ENCODE data around the gene DYNLT5.
"Not testable (repeated sequence)": the region's sequence is repeated elsewhere in the genome, so short reads cannot be mapped to it uniquely, and the experiment has no call there.

Gene DYNLT5

DNA sequence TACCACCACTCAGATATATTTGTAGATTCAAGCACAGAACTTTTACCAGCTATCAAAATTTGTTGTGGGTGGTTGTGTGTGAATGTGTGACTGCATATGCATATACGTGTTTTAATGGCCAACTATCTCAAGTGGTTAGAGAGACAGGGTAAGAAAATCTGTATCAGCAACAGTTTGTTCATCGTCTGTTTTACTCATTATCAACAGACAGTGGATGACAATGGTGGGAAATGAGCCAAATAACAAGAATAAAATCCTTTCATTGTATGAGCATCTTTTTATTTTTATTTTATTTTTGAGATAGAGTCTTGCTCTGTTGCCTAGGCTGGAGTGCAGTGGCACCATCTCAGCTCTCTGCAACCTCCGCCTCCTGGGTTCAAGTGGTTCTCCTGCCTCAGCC lies 22.7 kb upstream of the DYNLT5 start:
- H3K4me1 ChIP-seq (ENCODE audit: control insufficient read depth, insufficient read depth, low read length), result no peaks in the 10 kb centered on the region
- H3K4me3 ChIP-seq (ENCODE audit: insufficient read depth, low read depth, low read length), result no peak overlapping the region
- no peaks in the 10 kb centered on the region for H3K9me3 ChIP-seq (ENCODE audit: control insufficient read depth, low read length)
- H3K27me3 ChIP-seq (ENCODE audit: control insufficient read depth, insufficient read depth, low read length, poor library complexity, severe bottlenecking), result no peaks in the 10 kb centered on the region
- 90 to 100% methylated on average over 3 of the region's 3 CpGs for WGBS, 2 experiments
- no peaks in the 10 kb centered on the region for H3K36me3 ChIP-seq (ENCODE audit: control insufficient read depth, insufficient read depth, low read length)
- no peak overlapping the region for H3K27ac ChIP-seq (ENCODE audit: insufficient read depth, low read depth, low read length, poor library complexity, severe bottlenecking)

DNA sequence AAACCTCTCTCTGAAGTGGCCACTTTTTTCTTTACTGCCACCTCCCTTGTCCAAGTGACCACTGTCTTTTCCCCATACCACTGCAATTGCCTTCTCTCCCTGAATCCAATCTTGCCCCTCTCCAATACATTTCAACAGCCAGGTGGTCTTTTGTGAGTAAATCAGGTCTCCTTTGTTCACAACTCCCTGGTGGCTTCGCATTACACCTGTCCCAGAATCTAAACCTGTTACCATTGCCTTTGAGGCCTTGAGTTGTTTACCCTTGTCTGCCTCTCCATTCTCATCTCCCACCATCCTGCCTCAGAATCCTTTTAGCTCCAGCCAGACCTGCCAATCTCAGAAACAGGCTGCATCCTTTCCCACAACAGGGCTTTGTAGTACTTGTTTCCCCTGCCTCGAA lies 21.8 kb upstream of the DYNLT5 start:
- Histone ChIP-seq H3K27ac (ENCODE audit: insufficient read depth, low read depth, low read length, poor library complexity, severe bottlenecking) (no peak overlapping the region), H3K4me3 (ENCODE audit: insufficient read depth, low read depth, low read length) (no peak overlapping the region), H3K27me3 (ENCODE audit: control insufficient read depth, insufficient read depth, low read length, poor library complexity, severe bottlenecking) (no peaks in the 10 kb centered on the region), H3K36me3 (ENCODE audit: control insufficient read depth, insufficient read depth, low read length) (no peaks in the 10 kb centered on the region), H3K9me3 (ENCODE audit: control insufficient read depth, low read length) (no peaks in the 10 kb centered on the region), H3K4me1 (ENCODE audit: control insufficient read depth, insufficient read depth, low read length) (no peaks in the 10 kb centered on the region)
- WGBS, 2 experiments, result 61 to 68% methylated on average over 2 of the region's 2 CpGs

- H3K27ac ChIP-seq (ENCODE audit: insufficient read depth, low read depth, low read length, poor library complexity, severe bottlenecking), result no peak overlapping the region
- no peaks in the 10 kb centered on the region for H3K36me3 ChIP-seq (ENCODE audit: control insufficient read depth, insufficient read depth, low read length)
- no peak overlapping the region for H3K4me3 ChIP-seq (ENCODE audit: insufficient read depth, low read depth, low read length)
- H3K27me3 ChIP-seq (ENCODE audit: control insufficient read depth, insufficient read depth, low read length, poor library complexity, severe bottlenecking), result no peaks in the 10 kb centered on the region
- WGBS, 2 experiments, result 92 to 96% methylated on average over 4 of the region's 4 CpGs
- no peaks in the 10 kb centered on the region for H3K9me3 ChIP-seq (ENCODE audit: control insufficient read depth, low read length)
- H3K4me1 ChIP-seq (ENCODE audit: control insufficient read depth, insufficient read depth, low read length), result no peaks in the 10 kb centered on the region
These were observed 20.9 kb upstream of the DYNLT5 start for GRCh38 chr1:66731170-66731865.

DNA sequence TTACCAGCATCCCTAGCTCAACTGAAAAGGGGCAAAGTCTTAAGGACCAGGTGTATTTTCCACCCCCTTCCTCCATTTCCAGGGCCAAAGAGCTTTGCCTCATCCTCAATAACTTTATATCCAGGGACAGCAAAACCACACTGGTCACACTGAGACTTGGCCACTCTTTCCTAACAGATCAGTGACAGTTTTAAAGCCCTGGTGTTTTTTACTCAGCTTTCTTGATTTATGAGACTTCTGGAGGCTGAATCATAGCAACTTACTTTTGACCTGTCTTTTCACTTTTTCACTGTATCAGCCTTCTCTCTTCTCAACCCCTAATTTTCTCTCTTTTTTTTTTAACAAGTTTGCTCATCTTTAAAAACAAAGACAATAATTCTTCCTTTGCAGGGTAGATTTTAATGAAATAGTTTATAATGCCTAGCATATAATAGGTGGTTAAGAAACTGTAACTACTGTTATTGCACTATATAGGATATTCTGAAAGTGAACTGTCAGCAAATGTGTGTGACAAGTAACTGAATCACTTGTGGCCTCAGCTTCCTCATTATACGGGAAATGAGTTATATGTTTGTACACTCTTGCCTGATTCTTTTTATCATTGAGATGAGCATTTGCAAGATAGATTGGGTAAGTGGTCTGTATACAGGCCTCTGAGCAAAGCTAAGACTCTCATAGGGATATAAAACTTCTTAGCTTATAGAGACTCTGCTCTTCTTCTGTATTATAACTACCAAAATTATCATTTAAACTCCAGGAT lies 19.7 kb upstream of the DYNLT5 start:
- H3K27ac ChIP-seq (ENCODE audit: insufficient read depth, low read depth, low read length, poor library complexity, severe bottlenecking), result no peak overlapping the region
- WGBS, 2 experiments, result 45 to 52% methylated on average over 1 of the region's 1 CpG
- no peaks in the 10 kb centered on the region for H3K4me1 ChIP-seq (ENCODE audit: control insufficient read depth, insufficient read depth, low read length)
- no peaks in the 10 kb centered on the region for H3K9me3 ChIP-seq (ENCODE audit: control insufficient read depth, low read length)
- H3K36me3 ChIP-seq (ENCODE audit: control insufficient read depth, insufficient read depth, low read length), result no peaks in the 10 kb centered on the region
- no peak overlapping the region for H3K4me3 ChIP-seq (ENCODE audit: insufficient read depth, low read depth, low read length)
- no peaks in the 10 kb centered on the region for H3K27me3 ChIP-seq (ENCODE audit: control insufficient read depth, insufficient read depth, low read length, poor library complexity, severe bottlenecking)

DNA sequence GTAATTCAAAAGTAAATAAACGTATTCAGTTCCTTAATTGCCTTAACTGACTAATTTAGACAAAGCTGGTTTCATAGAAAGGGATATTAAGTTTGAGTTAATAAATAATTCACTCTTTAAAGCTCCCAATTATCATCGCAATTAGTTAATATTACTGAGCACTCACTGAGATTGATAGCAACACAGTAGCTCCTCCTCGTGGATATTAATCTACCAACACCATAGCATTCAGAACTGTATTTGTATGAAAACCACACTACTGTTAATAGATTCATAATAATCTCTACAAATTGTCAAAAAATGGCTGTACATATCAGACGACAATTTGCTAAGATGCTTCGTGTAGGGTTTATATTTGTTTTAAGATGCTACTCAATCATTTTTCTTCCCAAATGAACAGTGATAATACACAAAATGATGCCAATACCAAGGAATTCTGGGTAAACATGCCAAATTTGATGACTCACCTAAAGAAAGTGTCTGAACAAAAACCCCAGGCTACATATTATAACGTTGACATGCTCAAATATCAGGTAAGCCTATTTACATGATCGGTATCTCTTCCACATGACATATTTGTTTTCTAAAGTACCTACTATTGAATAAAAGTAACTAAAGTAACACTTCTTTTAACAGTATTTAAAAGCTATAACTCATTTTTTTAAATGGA lies 18.8 kb upstream of the DYNLT5 start:
- WGBS, 2 experiments, result 87 to 92% methylated on average over 5 to 6 of the region's 7 CpGs
- H3K27ac ChIP-seq (ENCODE audit: insufficient read depth, low read depth, low read length, poor library complexity, severe bottlenecking), result no peak overlapping the region
- no peaks in the 10 kb centered on the region for H3K27me3 ChIP-seq (ENCODE audit: control insufficient read depth, insufficient read depth, low read length, poor library complexity, severe bottlenecking)
- no peaks in the 10 kb centered on the region for H3K9me3 ChIP-seq (ENCODE audit: control insufficient read depth, low read length)
- no peak overlapping the region for H3K4me3 ChIP-seq (ENCODE audit: insufficient read depth, low read depth, low read length)
- H3K36me3 ChIP-seq (ENCODE audit: control insufficient read depth, insufficient read depth, low read length), result no peaks in the 10 kb centered on the region
- no peaks in the 10 kb centered on the region for H3K4me1 ChIP-seq (ENCODE audit: control insufficient read depth, insufficient read depth, low read length)

- WGBS, 2 experiments, result 72 to 94% methylated on average over 4 to 5 of the region's 6 CpGs
These were observed 17.7 kb upstream of the DYNLT5 start for GRCh38 chr1:66734531-66734930.

DNA sequence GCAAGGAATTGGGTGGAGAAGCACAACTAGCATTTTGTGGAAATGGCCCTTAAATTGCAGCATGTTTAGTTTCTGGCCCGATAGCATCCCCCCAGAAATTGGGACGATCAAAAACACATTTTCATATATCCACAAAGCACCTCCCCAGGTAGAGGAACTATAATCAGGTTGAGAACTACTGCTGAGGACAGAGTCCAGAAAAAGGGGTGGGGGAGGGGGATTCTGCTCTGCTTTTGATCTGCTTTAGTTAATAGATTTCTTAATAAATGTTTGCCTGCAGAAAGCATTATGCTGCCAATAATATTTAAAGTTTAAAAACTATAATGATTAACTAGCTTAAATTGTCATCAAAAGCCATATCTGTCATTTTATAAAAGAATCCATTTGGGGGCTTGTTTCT lies 14.4 kb upstream of the DYNLT5 start:
- Histone ChIP-seq H3K4me3 (ENCODE audit: insufficient read depth, low read depth, low read length) (no peak overlapping the region), H3K27ac (ENCODE audit: insufficient read depth, low read depth, low read length, poor library complexity, severe bottlenecking) (no peak overlapping the region), H3K4me1 (ENCODE audit: control insufficient read depth, insufficient read depth, low read length) (peaks cover 7% of the 10 kb centered on the region), H3K9me3 (ENCODE audit: control insufficient read depth, low read length) (no peaks in the 10 kb centered on the region), H3K27me3 (ENCODE audit: control insufficient read depth, insufficient read depth, low read length, poor library complexity, severe bottlenecking) (no peaks in the 10 kb centered on the region), H3K36me3 (ENCODE audit: control insufficient read depth, insufficient read depth, low read length) (no peaks in the 10 kb centered on the region)
- WGBS, 2 experiments, result 86 to 94% methylated on average over 1 to 2 of the region's 2 CpGs

More at GRCh38 chr1:66734531-66734930, 17.7 kb upstream of the DYNLT5 start:
- H3K4me1 ChIP-seq (ENCODE audit: control insufficient read depth, insufficient read depth, low read length); H3K36me3 ChIP-seq (ENCODE audit: control insufficient read depth, insufficient read depth, low read length); H3K27me3 ChIP-seq (ENCODE audit: control insufficient read depth, insufficient read depth, low read length, poor library complexity, severe bottlenecking); H3K9me3 ChIP-seq (ENCODE audit: control insufficient read depth, low read length); H3K27ac ChIP-seq (ENCODE audit: insufficient read depth, low read depth, low read length, poor library complexity, severe bottlenecking); H3K4me3 ChIP-seq (ENCODE audit: insufficient read depth, low read depth, low read length): not testable (repeated sequence)

DNA sequence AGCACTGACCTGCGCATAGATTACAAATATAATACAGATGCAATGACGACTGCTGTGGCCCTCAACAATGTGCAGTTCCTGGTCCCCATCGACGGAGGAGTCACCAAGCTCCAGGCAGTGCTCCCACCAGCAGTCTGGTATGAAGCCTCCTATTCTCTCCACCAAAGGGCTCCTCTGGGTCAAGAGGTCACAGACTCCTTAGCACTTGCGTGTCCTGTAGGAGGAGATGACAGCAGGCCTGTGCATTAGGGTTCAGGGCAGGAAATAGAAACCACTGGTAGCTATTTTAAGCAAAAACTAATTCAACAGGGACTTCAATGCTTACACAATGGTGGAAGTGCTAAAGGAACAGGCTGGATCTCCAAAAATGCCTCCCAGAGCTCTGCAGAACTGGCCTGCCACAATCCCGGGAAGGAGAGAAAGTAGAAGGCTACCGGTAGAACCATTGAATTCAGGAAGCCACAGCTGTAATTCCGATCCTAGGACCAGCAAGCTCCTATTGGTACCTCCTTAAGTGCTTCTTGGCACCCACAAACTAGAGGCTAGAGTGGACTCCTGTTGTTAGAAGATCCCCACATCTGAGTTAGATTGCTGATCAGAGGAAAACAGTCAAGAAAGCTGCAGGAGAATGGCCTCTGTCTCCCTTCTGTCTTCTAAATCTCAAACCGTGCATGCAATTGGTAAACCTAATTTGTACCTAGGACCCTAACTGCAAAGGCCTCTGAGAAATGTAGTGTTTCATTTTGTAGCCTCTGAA lies 12.7 kb upstream of the DYNLT5 start:
- H3K36me3 ChIP-seq (ENCODE audit: control insufficient read depth, insufficient read depth, low read length), result no peaks in the 10 kb centered on the region
- H3K4me3 ChIP-seq (ENCODE audit: insufficient read depth, low read depth, low read length), result no peak overlapping the region
- no peaks in the 10 kb centered on the region for H3K27me3 ChIP-seq (ENCODE audit: control insufficient read depth, insufficient read depth, low read length, poor library complexity, severe bottlenecking)
- 88 to 92% methylated on average over 9 of the region's 9 CpGs for WGBS, 2 experiments
- no peaks in the 10 kb centered on the region for H3K9me3 ChIP-seq (ENCODE audit: control insufficient read depth, low read length)
- H3K27ac ChIP-seq (ENCODE audit: insufficient read depth, low read depth, low read length, poor library complexity, severe bottlenecking), result no peak overlapping the region
- peaks cover 7% of the 10 kb centered on the region for H3K4me1 ChIP-seq (ENCODE audit: control insufficient read depth, insufficient read depth, low read length)

GRCh38 chr1:66745451-66745850 lies 6.8 kb upstream of the DYNLT5 start:
- H3K9me3 ChIP-seq (ENCODE audit: control insufficient read depth, low read length), result no peaks in the 10 kb centered on the region
- H3K27ac ChIP-seq (ENCODE audit: insufficient read depth, low read depth, low read length, poor library complexity, severe bottlenecking), result no peak overlapping the region
- no peaks in the 10 kb centered on the region for H3K36me3 ChIP-seq (ENCODE audit: control insufficient read depth, insufficient read depth, low read length)
- H3K27me3 ChIP-seq (ENCODE audit: control insufficient read depth, insufficient read depth, low read length, poor library complexity, severe bottlenecking), result no peaks in the 10 kb centered on the region
- no peak overlapping the region for H3K4me3 ChIP-seq (ENCODE audit: insufficient read depth, low read depth, low read length)
- no peaks in the 10 kb centered on the region for H3K4me1 ChIP-seq (ENCODE audit: control insufficient read depth, insufficient read depth, low read length)
- 78% methylated on average over 1 of the region's 2 CpGs; no CpG with 5 or more reads in 1 of the 2 experiments for WGBS, 2 experiments

DNA sequence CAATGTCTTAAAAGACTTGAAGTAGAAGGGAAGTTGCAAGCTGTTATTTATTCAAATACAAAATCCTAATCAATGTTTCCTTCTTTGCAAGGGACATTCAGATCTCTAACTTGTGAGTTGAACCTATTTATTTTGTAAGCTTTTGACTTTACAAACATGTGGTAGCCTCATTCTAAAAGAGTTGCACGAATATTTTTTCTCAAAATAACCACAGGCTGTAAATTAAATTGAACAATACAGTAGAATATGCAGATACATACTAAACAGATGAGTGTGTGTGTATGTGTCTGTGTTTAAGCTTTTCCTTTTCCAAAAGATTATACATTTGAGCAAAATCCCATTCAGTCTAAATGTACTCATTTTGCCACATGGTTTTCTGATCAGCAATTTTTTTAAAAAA lies 4.8 kb upstream of the DYNLT5 start:
- Histone ChIP-seq H3K27me3 (ENCODE audit: control insufficient read depth, insufficient read depth, low read length, poor library complexity, severe bottlenecking) (peaks cover 17% of the 10 kb centered on the region), H3K4me1 (ENCODE audit: control insufficient read depth, insufficient read depth, low read length) (no peaks in the 10 kb centered on the region), H3K9me3 (ENCODE audit: control insufficient read depth, low read length) (no peaks in the 10 kb centered on the region), H3K27ac (ENCODE audit: insufficient read depth, low read depth, low read length, poor library complexity, severe bottlenecking) (no peak overlapping the region), H3K36me3 (ENCODE audit: control insufficient read depth, insufficient read depth, low read length) (no peaks in the 10 kb centered on the region), H3K4me3 (ENCODE audit: insufficient read depth, low read depth, low read length) (no peak overlapping the region)
- WGBS, 2 experiments, result no CpG with 5 or more reads among the region's 1 CpG
